Heart left ventricle (tissue), 13 donors: ENCODE data around the gene KCTD5.

ENCODE experiments used
- POLR2A ChIP-seq, 2 donors: fragments of 450-650 bp; IDR thresholded peaks; one replicate each; pipeline ENCODE4 v1.6.1; 2017; ENCODE audit warnings: antibody characterized with exemption in 2 of 2, mild to moderate bottlenecking in 2 of 2, moderate library complexity in 2 of 2
- TF ChIP-seq, protein P1 (sequence below), 12 donors: fragments of 200-600 bp; sonication (generic) in 4 of 12; IDR thresholded peaks; one replicate each; pipeline versions ENCODE4 v1.5.0 to v1.8.0; 2018 to 2022; ENCODE audit warnings: antibody characterized with exemption in 12 of 12, mild to moderate bottlenecking in 5 of 12
- donor health status: ischemic (EF 13 %, LVEDD 7.1; RV severe dilation, severe dysfunction).
- donor health status: DM: no; HTN: yes; CAD: no.
- donor health status: DM: no; HTN: no; CAD: no.
- donor health status: ischemic (EF 25% LVEDD 6.9; RV normal size, moderate dysfunction).
- donor health status: ischemic (EF 25% LVEDD 5.7; RV mildly dilated, moderate dysfunction).
- donor health status: ischemic (EF 35%, LVEDD 5.7; RV mildly dilated, moderate dysfunction).
- donor health status: nonischemic (EF 11% LVEDD 7.7; RV severe dilation, severe dysfunction).
- donor health status: DM: yes; HTN: yes; CAD: no.
- donor health status: PGD.
- donor health status: ischemic (EF 29% LVEDD 5.4; RV normal size, mild dysfunction).
- donor health status: nonischemic (EF 23%, LVEDD 6.1; RV moderate dilation, normal function).

DNA sequence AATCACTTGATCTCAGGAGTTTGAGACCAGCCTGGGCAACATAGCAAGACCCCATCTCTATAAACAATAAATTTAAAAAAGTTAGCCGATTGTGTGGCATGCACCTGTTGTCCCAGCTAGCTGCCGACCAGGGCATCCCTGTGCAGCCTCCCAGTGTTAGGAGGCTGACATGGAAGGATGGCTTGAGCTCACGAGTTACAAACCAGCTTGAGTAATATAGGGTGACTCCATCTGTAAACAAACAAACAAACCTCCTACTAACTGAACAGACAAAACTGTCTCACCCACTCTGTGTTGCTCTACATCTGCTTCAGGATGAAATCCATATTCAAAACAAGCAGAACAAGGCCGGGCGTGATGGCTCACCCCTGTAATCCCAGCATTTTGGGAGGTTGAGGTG lies 44.6 kb downstream of the KCTD5 start:
- TF ChIP-seq, protein P1, sequence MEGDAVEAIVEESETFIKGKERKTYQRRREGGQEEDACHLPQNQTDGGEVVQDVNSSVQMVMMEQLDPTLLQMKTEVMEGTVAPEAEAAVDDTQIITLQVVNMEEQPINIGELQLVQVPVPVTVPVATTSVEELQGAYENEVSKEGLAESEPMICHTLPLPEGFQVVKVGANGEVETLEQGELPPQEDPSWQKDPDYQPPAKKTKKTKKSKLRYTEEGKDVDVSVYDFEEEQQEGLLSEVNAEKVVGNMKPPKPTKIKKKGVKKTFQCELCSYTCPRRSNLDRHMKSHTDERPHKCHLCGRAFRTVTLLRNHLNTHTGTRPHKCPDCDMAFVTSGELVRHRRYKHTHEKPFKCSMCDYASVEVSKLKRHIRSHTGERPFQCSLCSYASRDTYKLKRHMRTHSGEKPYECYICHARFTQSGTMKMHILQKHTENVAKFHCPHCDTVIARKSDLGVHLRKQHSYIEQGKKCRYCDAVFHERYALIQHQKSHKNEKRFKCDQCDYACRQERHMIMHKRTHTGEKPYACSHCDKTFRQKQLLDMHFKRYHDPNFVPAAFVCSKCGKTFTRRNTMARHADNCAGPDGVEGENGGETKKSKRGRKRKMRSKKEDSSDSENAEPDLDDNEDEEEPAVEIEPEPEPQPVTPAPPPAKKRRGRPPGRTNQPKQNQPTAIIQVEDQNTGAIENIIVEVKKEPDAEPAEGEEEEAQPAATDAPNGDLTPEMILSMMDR (IDR thresholded peaks at IDR 0.05), result no peak
- no peak for TF ChIP-seq POLR2A (IDR thresholded peaks at IDR 0.05)
